ENCODE measurements around the gene DOC2B. TPM values are rescaled to one million over a fixed set of nuclear protein-coding genes. Genes with fewer than 3 reads are reported as not detected.
"Not testable (repeated sequence)": the region's sequence is repeated elsewhere in the genome, so short reads cannot be mapped to it uniquely, and the experiment has no call there.

Gene DOC2B
- total RNA-seq, 1 donor, result not detected

- no peak for DNase-seq (ENCODE audit: low read depth)
Measured at GRCh38 chr17:219696-220095, 38.2 kb upstream of the DOC2B start.

DNA sequence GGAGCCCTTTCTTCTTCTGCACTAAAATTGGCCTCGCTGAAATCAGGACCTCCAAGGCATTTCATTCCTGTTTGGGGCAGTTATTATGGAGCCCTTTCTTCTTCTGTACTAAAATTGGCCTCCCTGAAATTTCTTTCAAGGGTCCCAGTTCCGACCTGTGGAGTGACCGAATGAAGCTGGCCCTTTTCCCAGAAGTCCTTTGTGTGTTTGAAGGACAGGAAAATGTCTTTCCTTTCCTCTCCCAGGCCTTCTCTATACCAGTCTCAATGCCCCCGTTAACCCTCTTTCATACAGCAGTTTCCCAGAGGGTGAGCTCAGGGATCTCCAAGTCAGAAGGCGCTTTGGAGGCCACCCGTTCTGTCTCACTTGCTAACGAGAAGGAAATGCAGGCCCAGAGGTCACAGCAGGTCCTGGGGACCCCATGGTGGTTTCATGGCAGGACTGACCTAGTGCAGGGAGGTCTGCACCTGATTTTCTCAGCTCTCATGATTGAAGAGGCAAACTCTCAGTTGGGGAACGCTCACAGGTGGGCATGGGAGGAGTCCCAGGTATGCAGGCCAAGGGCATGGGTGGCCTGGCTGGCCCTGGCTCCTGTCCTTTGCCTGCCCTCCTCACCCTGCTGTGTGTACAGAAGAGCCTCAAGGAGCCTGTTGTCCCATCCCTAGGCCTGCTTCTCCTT is 37.1 kb upstream of the DOC2B start:
- no peak overlapping the region for H3K4me3 ChIP-seq (ENCODE audit: low read depth, low read length)
- no peak for TF ChIP-seq CTCF (IDR thresholded peaks at IDR 0.05; ENCODE audit: insufficient read depth, low read length)
- DNase-seq (ENCODE audit: low read depth), result no peak

More at GRCh38 chr17:219696-220095, 38.2 kb upstream of the DOC2B start:
- H3K4me3 ChIP-seq (ENCODE audit: low read depth, low read length), result no peak overlapping the region
- no peak for TF ChIP-seq CTCF (IDR thresholded peaks at IDR 0.05; ENCODE audit: insufficient read depth, low read length)

DNA sequence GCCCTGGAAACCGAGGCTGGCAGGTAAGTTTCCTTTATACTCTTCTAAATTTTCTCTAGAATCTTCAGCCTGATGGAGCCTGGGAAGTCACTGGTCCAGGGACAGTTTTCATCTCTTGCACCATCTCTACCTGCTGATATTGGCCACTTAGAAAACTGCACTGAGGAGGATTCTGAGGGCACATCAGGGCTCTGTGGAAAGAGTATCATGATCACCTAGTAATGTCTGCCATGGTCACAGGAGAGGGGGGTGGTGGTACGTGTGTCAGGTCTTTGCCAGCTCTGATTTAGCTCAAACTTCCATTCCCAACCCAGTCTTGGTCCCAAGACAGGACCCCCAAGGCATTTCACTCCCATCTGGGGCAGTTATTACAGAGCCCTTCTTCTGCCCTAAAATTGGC is 35.2 kb upstream of the DOC2B start:
- TF ChIP-seq CTCF (IDR thresholded peaks at IDR 0.05; ENCODE audit: insufficient read depth, low read length), result no peak
- no peak for DNase-seq (ENCODE audit: low read depth)

GRCh38 chr17:215563-216478 is 34.4 kb upstream of the DOC2B start:
- DNase-seq (ENCODE audit: low read depth); H3K4me3 ChIP-seq (ENCODE audit: low read depth, low read length): not testable (repeated sequence)

More for the DNA sequence above, 35.2 kb upstream of the DOC2B start:
- H3K4me3 ChIP-seq (ENCODE audit: low read depth, low read length), result no peak overlapping the region

- no peak for TF ChIP-seq CTCF (IDR thresholded peaks at IDR 0.05; ENCODE audit: insufficient read depth, low read length)
Measured at GRCh38 chr17:214881-215331, 33.5 kb upstream of the DOC2B start.

GRCh38 chr17:213286-214105 is 32.0 kb upstream of the DOC2B start:
- no peak for TF ChIP-seq CTCF (IDR thresholded peaks at IDR 0.05; ENCODE audit: insufficient read depth, low read length)
- H3K4me3 ChIP-seq (ENCODE audit: low read depth, low read length), result no peak overlapping the region
- DNase-seq (ENCODE audit: low read depth), result no peak

More at GRCh38 chr17:214881-215331, 33.5 kb upstream of the DOC2B start:
- no peak overlapping the region for H3K4me3 ChIP-seq (ENCODE audit: low read depth, low read length)
- DNase-seq (ENCODE audit: low read depth), result no peak

All from fibroblast of the aortic adventitia (primary cell).